Measurements from ENCODE around the gene LAG3.

The LAG3 gene

GRCh38 chr12:6772726-6773589 lies 638 bp downstream of the LAG3 start:
- no peak for DNase-seq

- no peak for DNase-seq
Observed at GRCh38 chr12:6773590-6774351, 1.5 kb downstream of the LAG3 start.

GRCh38 chr12:6774499-6775062 lies 2.3 kb downstream of the LAG3 start:
- DNase-seq, result no peak

- no peak for DNase-seq
Observed at GRCh38 chr12:6775185-6776174, 3.2 kb downstream of the LAG3 start.

GRCh38 chr12:6777386-6777785 lies 5.1 kb downstream of the LAG3 start:
- DNase-seq, result no peak

- DNase-seq, result no peak
Observed at GRCh38 chr12:6778217-6778573, 5.9 kb downstream of the LAG3 start.

GRCh38 chr12:6778574-6779550 lies 6.5 kb downstream of the LAG3 start:
- DNase-seq, result peak; percentile 96

- no peak for DNase-seq
Observed at GRCh38 chr12:6779708-6780432, 7.5 kb downstream of the LAG3 start.

- DNase-seq, result no peak
Observed at GRCh38 chr12:6780573-6780972, 8.3 kb downstream of the LAG3 start.

- DNase-seq, result no peak
Observed at GRCh38 chr12:6782119-6782518, 9.8 kb downstream of the LAG3 start.

- DNase-seq, result no peak
Observed at GRCh38 chr12:6782850-6783566, 10.7 kb downstream of the LAG3 start.

- no peak for DNase-seq
Observed at GRCh38 chr12:6783828-6784227, 11.5 kb downstream of the LAG3 start.

GRCh38 chr12:6784296-6784695 lies 12.0 kb downstream of the LAG3 start:
- DNase-seq, result no peak

GRCh38 chr12:6784761-6785160 lies 12.4 kb downstream of the LAG3 start:
- DNase-seq, result no peak

GRCh38 chr12:6786416-6787094 lies 14.2 kb downstream of the LAG3 start:
- no peak for DNase-seq

- no peak for DNase-seq
Observed at GRCh38 chr12:6787309-6787708, 15.0 kb downstream of the LAG3 start.

GRCh38 chr12:6788972-6789924 lies 16.9 kb downstream of the LAG3 start, which contains the start of gene CD4:
Gene CD4, plus strand, starts transcription at chr12:6789528. Its CDS starts 10,611 bp downstream, at chr12:6800139.
- DNase-seq, result peak; percentile 77
